PC-3 (cell line): ENCODE data around the gene CMSS1.

Experiments
- EZH2 ChIP-seq: fragments of 300-600 bp; sonication (generic); IDR thresholded peaks from one replicate; pipeline ENCODE4 v1.6.1; 2017; ENCODE audit warnings: antibody characterized with exemption, mild to moderate bottlenecking, low read length; ENCODE audit not compliant: unreplicated experiment
- EZH2phosphoT487 ChIP-seq: fragments of 300-600 bp; sonication (generic); IDR thresholded peaks from 2 replicates; pipeline ENCODE4 v1.6.1; 2018; ENCODE audit warnings: mild to moderate bottlenecking, antibody characterized with exemption, low read length, borderline replicate concordance
- TF ChIP-seq, protein P1 (sequence below): fragments of 300-600 bp; sonication (generic); conservative IDR thresholded peaks from 2 replicates; pipeline ENCODE4 v1.5.1; 2017; ENCODE audit warnings: antibody characterized with exemption, low read depth, mild to moderate bottlenecking, low read length

DNA sequence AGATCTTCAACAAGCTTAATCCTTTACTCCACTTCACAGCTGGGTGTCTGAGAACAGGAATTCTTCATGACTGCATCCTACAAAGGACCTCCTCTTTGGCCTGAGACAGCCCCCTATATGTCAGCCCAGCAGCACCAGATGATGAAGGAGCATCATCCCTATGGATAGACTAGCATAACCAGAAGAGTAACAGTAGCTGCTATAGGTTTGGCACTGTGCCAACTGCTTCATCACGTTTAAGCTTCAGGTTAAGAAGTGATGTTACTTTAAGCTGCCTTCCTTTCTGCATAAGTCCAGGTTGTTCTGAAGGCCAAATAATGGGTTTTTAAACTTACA lies 50.6 kb downstream of the CMSS1 start:
- TF ChIP-seq, protein P1, sequence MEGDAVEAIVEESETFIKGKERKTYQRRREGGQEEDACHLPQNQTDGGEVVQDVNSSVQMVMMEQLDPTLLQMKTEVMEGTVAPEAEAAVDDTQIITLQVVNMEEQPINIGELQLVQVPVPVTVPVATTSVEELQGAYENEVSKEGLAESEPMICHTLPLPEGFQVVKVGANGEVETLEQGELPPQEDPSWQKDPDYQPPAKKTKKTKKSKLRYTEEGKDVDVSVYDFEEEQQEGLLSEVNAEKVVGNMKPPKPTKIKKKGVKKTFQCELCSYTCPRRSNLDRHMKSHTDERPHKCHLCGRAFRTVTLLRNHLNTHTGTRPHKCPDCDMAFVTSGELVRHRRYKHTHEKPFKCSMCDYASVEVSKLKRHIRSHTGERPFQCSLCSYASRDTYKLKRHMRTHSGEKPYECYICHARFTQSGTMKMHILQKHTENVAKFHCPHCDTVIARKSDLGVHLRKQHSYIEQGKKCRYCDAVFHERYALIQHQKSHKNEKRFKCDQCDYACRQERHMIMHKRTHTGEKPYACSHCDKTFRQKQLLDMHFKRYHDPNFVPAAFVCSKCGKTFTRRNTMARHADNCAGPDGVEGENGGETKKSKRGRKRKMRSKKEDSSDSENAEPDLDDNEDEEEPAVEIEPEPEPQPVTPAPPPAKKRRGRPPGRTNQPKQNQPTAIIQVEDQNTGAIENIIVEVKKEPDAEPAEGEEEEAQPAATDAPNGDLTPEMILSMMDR, result no peak
- no peak for TF ChIP-seq EZH2
- TF ChIP-seq EZH2phosphoT487, result no peak
